B cell (primary cell): Measurements from ENCODE around the gene TGFBR1. TPM values are rescaled to one million over a fixed set of nuclear protein-coding genes. Genes with fewer than 3 reads are reported as not detected.
"Not testable (repeated sequence)": the region's sequence is repeated elsewhere in the genome, so short reads cannot be mapped to it uniquely, and the experiment has no call there.

Source experiments
- ATAC-seq: fragments of 200-7000 bp; cut with Tn5 transposase; one replicate; pipeline ENCODE4 v1.10.0; 2021; ENCODE audit warnings: low read depth, mild to moderate bottlenecking, moderate number of reproducible peaks, moderate library complexity
- CTCF ChIA-PET: fragments of 350-600 bp; sonication (Branson Sonifier 250); formaldehyde crosslinking; loops from one replicate; lab custom pipeline; 2021; ENCODE audit warnings: antibody characterized with exemption, inconsistent platforms; lab: Charles Lee
- POLR2A ChIA-PET: fragments of 350-600 bp; sonication (Branson Sonifier 250); formaldehyde crosslinking; loops from one replicate; lab custom pipeline; 2021; ENCODE audit warnings: antibody characterized with exemption; lab: Charles Lee
- DNase-seq: peaks from one replicate; pipeline ENCODE4 v3.0.0; 2013
- H2AFZ ChIP-seq: 2 replicates; pipeline ENCODE4 v1.6.1; 2012; ENCODE audit warnings: mild to moderate bottlenecking, low read depth, low read length; ENCODE audit not compliant: insufficient read depth, poor library complexity, severe bottlenecking
- H3K27ac ChIP-seq, 2 donors: 1 replicate in 1 of 2; 2 replicates in 1 of 2; pipeline ENCODE4 v1.5.1; 2012 to 2013; ENCODE audit warnings: low read length in 2 of 2, mild to moderate bottlenecking in 2 of 2, moderate library complexity in 1 of 2
- H3K27me3 ChIP-seq, 4 experiments: fragments of 200-600 bp in 1 of 4; sonication (generic) in 1 of 4; replicated peaks in 1 of 4; 1 replicate in 2 of 4; 2 replicates in 2 of 4; pipeline versions ENCODE4 v1.6.1 to v1.7.0; 2013 to 2016; ENCODE audit warnings: low read length in 3 of 4, mild to moderate bottlenecking in 2 of 4, mixed read lengths in 1 of 4, moderate library complexity in 1 of 4; ENCODE audit not compliant: insufficient read depth in 4 of 4, control insufficient read depth in 3 of 4; ENCODE audit errors: control extremely low read depth in 1 of 4
- H3K36me3 ChIP-seq, 2 experiments: replicated peaks in 1 of 2; 1 replicate in 1 of 2; 2 replicates in 1 of 2; pipeline versions ENCODE4 v1.6.1 to v1.7.1; 2013; ENCODE audit warnings: low read length in 1 of 2; ENCODE audit not compliant: insufficient read depth in 2 of 2, control insufficient read depth in 1 of 2; ENCODE audit errors: control extremely low read depth in 1 of 2, extremely low read depth in 1 of 2
- H3K4me1 ChIP-seq, 2 donors: fragments of 200-600 bp in 1 of 2; sonication (generic) in 1 of 2; 1 replicate in 1 of 2; 2 replicates in 1 of 2; pipeline versions ENCODE4 v1.5.1 to v1.6.1; 2013 to 2017; ENCODE audit warnings: low read length in 2 of 2; ENCODE audit not compliant: control insufficient read depth in 2 of 2, insufficient read depth in 2 of 2
- H3K4me2 ChIP-seq: replicated peaks from 2 replicates; pipeline ENCODE3; 2012; ENCODE audit warnings: mild to moderate bottlenecking, low read depth, low read length; ENCODE audit not compliant: poor library complexity, severe bottlenecking
- H3K4me3 ChIP-seq, 5 experiments: fragments of 200-600 bp in 1 of 5; sonication (generic) in 1 of 5; 1 replicate in 3 of 5; 2 replicates in 2 of 5; pipeline versions ENCODE4 v1.5.1 to v1.7.0; 2011 to 2016; ENCODE audit warnings: low read length in 4 of 5, mild to moderate bottlenecking in 4 of 5, low read depth in 2 of 5, control low read depth in 1 of 5, moderate library complexity in 1 of 5; ENCODE audit not compliant: insufficient read depth in 1 of 5; ENCODE audit errors: control extremely low read depth in 1 of 5, extremely low read depth in 1 of 5
- H3K79me2 ChIP-seq: fragments of 200-600 bp; sonication (generic); one replicate; pipeline ENCODE4 v1.6.0; 2016; ENCODE audit warnings: low read length; ENCODE audit not compliant: control insufficient read depth, insufficient read depth
- H3K9ac ChIP-seq: fragments of 200-600 bp; sonication (generic); 2 replicates; pipeline ENCODE4 v1.6.1; 2017; ENCODE audit warnings: mild to moderate bottlenecking, low read length, moderate library complexity
- H3K9me3 ChIP-seq, 3 donors: one replicate each; pipeline versions ENCODE4 v1.6.1 to v1.7.1; 2013; ENCODE audit warnings: low read length in 2 of 3; ENCODE audit not compliant: control insufficient read depth in 2 of 3, insufficient read depth in 1 of 3; ENCODE audit errors: control extremely low read depth in 1 of 3
- H4K20me1 ChIP-seq: 2 replicates; pipeline ENCODE4 v1.6.0; 2012; ENCODE audit warnings: mild to moderate bottlenecking, low read length; ENCODE audit not compliant: insufficient read depth, control insufficient read depth, poor library complexity, severe bottlenecking
- H3K27ac Mint-ChIP-seq: one replicate; pipeline ENCODE4 v1.8.0; 2021; ENCODE audit warnings: mixed read lengths
- H3K27me3 Mint-ChIP-seq: one replicate; pipeline ENCODE4 v1.8.0; 2021; ENCODE audit warnings: mixed read lengths
- H3K4me1 Mint-ChIP-seq: one replicate; pipeline ENCODE4 v1.8.0; 2021; ENCODE audit warnings: mixed read lengths
- H3K4me3 Mint-ChIP-seq: one replicate; pipeline ENCODE4 v1.8.0; 2021; ENCODE audit warnings: mixed read lengths
- H3K9me3 Mint-ChIP-seq: one replicate; pipeline ENCODE4 v1.8.0; 2022; ENCODE audit warnings: mixed read lengths; ENCODE audit not compliant: insufficient read depth
- EZH2 ChIP-seq: IDR thresholded peaks from 2 replicates; pipeline ENCODE4 v1.6.1; 2012; ENCODE audit warnings: borderline replicate concordance, low read depth, mild to moderate bottlenecking, moderate library complexity, low read length; ENCODE audit not compliant: insufficient read depth, poor library complexity, severe bottlenecking
- WGBS: methylation state at CpG from one replicate; pipeline ENCODE4 v1.1.5; 2013; ENCODE audit warnings: missing lambda C conversion rate; ENCODE audit not compliant: insufficient coverage; 5-methylcytosine and 5-hydroxymethylcytosine counted together
- intact Hi-C: fragments of 100-400 bp; cut with micrococcal nuclease; formaldehyde crosslinking; loops from one replicate; pipeline ENCODE4 v1.10.0; 2022
- polyA plus RNA-seq: library from polyadenylated mRNA; depleted of rRNA; stranded (reverse); fragments of >200 nt; gene quantifications from 2 replicates; pipeline ENCODE4 v1.2.3, GENCODE V29; 2012
- total RNA-seq, 2 donors: library from RNA; stranded (reverse); fragments of 120-200 nt in 1 of 2; gene quantifications; 1 replicate in 1 of 2; 2 replicates in 1 of 2; pipeline versions ENCODE4 v1.2.3 to v1.2.4, GENCODE V29; 2013 to 2022
- TF ChIP-seq, protein P1 (sequence below): fragments of 200-600 bp; IDR thresholded peaks from one replicate; pipeline ENCODE4 v1.8.0; 2022; ENCODE audit warnings: antibody characterized with exemption, mild to moderate bottlenecking

The TGFBR1 gene
- total and polyA plus RNA-seq, 2 donors (not counting 1 experiment from before 2014, with no cell fraction given) = 3.0 to 60.7 TPM

DNA sequence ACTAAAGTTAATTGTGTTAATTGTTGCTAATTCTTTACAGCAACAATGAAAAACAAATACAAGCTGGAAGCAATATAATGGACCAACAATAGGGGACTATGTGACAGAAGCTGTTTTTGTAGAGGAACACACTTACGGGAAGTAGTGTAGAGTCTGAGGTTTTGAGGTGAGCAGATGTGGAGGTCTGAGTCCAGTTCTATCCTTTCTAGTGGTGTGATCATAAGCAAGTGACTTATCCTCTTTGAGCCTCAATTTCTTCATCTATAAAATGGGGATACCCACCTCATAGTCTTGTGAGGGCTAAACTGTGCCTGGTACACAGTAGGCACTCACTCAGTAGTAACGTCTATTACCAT is 88.5 kb downstream of the TGFBR1 start:
- CTCF ChIA-PET = interaction anchor here (2.0 to 2.1 kb wide), 2 partner anchors 9 to 38 kb away, joined by 6 to 10 read pairs; no protein-coding TSS in a partner anchor

DNA sequence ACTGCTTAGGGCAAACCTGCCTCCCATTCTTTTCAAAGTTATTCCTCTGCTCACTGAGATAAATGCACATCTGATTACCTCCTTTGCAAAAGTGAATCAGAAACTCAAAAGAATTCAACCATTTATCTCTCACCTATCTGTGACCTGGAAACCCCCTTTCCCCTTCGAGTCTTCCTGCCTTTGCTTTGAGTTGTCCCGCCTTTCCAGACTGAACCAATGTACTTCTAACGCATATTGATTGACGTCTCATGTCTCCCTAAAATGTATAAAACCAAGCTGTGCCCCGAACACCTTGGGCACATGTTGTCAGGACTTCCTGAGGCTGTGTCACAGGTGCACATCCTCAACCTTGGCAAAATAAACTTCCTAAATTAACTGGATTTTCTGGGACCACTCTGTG is 91.6 kb downstream of the TGFBR1 start:
- H3K27ac ChIP-seq, H3K4me1 ChIP-seq, ATAC-seq, H4K20me1 ChIP-seq, H3K27me3 ChIP-seq, H3K9me3 ChIP-seq, H3K79me2 ChIP-seq, H3K4me3 ChIP-seq, H2AFZ ChIP-seq, H3K9me3 Mint-ChIP-seq, H3K9ac ChIP-seq, H3K27ac Mint-ChIP-seq, H3K27me3 Mint-ChIP-seq, H3K4me2 ChIP-seq, H3K4me3 Mint-ChIP-seq, POLR2A ChIA-PET, H3K4me1 Mint-ChIP-seq, DNase-seq, intact Hi-C loops, H3K36me3 ChIP-seq: not testable (repeated sequence)
- WGBS = 92% methylated on average over 5 of the region's 5 CpGs
- CTCF ChIA-PET = interaction anchor here (1.2 to 2.6 kb wide), 4 partner anchors 10 to 35 kb away, joined by 3 to 24 read pairs (median 5); partner anchors contain the start of gene ALG2

More for the DNA sequence above, 88.5 kb downstream of the TGFBR1 start:
- H3K4me1 ChIP-seq = peaks cover 2 to 3% of the 10 kb centered on the region in 2 donors
- Mint-ChIP-seq H3K27ac (no peak overlapping the region), H3K4me1 (peaks cover 16% of the 10 kb centered on the region), H3K27me3 (no peaks in the 10 kb centered on the region), H3K4me3 (no peak overlapping the region), H3K9me3 (no peaks in the 10 kb centered on the region)
- H4K20me1 ChIP-seq = no peaks in the 10 kb centered on the region
- no peak overlapping the region for H3K4me3 ChIP-seq
- TF ChIP-seq, protein P1, sequence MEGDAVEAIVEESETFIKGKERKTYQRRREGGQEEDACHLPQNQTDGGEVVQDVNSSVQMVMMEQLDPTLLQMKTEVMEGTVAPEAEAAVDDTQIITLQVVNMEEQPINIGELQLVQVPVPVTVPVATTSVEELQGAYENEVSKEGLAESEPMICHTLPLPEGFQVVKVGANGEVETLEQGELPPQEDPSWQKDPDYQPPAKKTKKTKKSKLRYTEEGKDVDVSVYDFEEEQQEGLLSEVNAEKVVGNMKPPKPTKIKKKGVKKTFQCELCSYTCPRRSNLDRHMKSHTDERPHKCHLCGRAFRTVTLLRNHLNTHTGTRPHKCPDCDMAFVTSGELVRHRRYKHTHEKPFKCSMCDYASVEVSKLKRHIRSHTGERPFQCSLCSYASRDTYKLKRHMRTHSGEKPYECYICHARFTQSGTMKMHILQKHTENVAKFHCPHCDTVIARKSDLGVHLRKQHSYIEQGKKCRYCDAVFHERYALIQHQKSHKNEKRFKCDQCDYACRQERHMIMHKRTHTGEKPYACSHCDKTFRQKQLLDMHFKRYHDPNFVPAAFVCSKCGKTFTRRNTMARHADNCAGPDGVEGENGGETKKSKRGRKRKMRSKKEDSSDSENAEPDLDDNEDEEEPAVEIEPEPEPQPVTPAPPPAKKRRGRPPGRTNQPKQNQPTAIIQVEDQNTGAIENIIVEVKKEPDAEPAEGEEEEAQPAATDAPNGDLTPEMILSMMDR = no peak
- no peak for TF ChIP-seq EZH2
- intact Hi-C loops = no loop called here
- DNase-seq (no peak), ATAC-seq (no peak)
- H2AFZ ChIP-seq = no peak overlapping the region
- whole genome bisulfite sequencing = no CpG with 5 or more reads among the region's 2 CpGs
- no peaks in the 10 kb centered on the region for H3K27me3 ChIP-seq
- H3K36me3 ChIP-seq = no peaks in the 10 kb centered on the region
- H3K9ac ChIP-seq = no peak overlapping the region
- H3K4me2 ChIP-seq = no peak overlapping the region
- no peaks in the 10 kb centered on the region for H3K79me2 ChIP-seq
- no peaks in the 10 kb centered on the region for H3K9me3 ChIP-seq
- no peak overlapping the region for H3K27ac ChIP-seq
- POLR2A ChIA-PET = no interaction called here
